GM19035 (cell line): Measurements from ENCODE around the gene SDCCAG8.

Experiments
- ATAC-seq: cut with Tn5 transposase; IDR thresholded peaks from one replicate; pipeline ENCODE4 v1.9.1; 2021; ENCODE audit not compliant: unreplicated experiment

Gene SDCCAG8

GRCh38 chr1:243415663-243416408, 160.0 kb downstream of the SDCCAG8 start:
- no peak for ATAC-seq

GRCh38 chr1:243416495-243416894, 160.7 kb downstream of the SDCCAG8 start:
- ATAC-seq = peak; percentile 77

- ATAC-seq = no peak
Observed at GRCh38 chr1:243420016-243420945, 164.4 kb downstream of the SDCCAG8 start.

DNA sequence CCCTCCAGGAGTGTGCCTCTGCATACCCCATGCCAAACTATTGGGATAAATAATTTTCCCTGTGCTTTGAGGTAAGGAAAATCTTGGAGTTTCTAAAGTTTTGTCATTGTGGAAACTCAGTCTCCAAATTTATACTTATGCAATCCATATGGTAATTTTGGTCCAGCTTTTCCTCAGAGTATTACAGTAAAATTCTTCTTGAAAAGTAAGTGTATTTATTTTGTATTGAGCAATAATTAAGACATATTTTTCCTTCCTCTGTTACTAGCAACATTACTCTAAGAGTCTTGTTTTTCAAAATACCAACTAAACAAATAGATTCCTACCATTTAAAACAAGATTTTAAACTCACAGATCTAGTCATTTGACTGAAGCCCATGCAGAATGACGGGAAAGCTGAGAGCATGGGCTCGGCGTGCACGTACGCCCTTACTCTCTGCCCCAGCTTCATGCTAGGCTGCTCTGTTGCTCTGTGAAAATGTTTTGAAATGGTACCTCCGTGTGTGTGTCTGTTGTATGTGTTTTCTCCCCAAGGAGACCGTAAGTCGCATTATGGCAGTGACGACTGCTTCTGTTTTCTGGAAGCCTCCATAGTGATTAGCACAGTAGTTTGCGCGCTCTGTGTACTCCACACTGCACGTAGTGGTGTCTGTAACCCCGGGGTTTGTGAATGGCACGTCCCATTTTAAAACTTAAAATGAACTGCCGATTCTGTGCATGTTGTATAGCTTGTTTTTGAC, 165.3 kb downstream of the SDCCAG8 start:
- no peak for ATAC-seq

DNA sequence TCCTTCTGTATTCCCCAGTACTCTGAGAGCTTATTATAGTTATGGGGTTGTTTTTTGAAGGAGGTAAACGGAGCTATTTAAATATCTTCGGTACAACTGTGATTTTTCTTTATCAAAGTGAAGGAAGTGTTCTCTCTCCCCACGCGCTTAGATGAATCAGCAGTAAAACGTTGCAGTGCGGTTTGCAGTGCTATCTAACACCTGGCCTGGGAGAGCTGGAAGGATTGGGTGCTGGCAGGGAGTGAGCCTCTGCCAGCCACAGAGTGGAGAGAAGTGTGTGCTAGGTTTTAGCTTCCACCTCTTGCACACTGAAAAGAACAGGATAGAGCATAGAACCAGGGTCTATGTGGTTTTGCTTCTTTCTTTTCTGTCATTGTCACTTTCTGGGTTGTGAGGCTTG, 165.9 kb downstream of the SDCCAG8 start:
- ATAC-seq = no peak

DNA sequence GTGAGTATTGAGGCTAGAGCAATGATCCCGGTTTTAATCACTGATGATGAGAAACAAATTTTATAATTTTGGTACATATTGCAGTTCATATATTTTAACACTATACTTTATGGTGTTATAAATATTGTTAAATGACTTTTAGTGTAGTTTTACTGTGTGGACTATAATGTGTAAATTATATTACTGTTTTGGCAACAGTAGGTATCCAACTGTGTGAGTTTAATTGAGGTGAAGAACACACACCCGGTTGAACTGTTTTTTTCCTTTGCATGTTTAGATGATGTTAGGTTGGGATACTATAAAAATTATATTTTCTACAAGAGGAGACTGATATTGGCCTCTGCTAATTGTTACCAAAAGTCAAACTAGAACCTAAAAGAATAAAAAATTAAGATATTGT, 166.5 kb downstream of the SDCCAG8 start:
- no peak for ATAC-seq

DNA sequence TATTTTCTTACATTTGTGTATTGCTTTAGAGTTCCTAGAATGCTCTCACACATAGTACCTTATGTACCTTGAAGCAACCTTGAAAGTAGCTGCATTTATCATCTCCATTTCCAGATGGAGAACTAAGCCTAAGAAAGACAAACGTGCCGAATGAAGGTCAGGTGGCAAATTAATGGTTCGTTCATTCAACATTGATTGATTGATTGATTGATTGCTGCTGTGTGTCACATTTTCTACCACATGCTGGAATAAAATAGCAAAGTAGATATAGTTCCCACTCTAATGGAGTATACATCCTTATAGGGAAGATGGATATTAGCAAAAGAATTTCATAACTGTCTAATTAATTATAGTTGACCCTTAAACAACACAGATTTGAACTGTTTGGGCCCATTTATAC, 172.2 kb downstream of the SDCCAG8 start:
- ATAC-seq = no peak

DNA sequence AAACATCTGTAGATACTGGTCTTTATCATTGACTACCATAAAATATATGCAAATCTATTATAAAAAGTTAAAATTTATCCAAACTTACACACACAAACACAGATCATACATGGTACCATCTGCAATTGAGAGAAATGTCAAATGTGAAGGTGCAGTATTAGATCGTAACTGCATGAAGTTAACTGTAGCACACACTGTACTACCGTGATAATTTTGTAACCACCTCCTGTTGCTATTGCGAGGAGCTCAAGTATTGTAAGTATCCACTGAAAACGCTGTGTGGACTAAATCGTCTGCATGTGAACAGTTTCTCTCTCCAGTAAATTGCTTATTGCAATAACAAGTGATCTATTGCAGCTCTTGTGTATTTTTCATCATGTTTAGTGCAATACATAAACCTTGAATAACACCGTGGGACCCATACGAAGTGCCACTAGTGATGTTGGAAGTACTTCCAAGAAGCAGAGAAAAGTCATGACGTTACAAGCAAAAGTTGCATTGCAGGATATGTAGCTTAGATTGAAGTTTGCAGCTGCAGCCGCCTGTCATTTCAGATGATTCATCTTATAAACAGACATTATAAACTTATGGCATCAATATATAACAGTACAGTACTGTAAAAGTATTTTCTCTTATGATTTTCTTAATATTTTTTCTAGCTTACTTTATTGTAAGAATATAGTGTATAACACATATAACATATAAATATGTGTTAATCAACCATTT, 172.9 kb downstream of the SDCCAG8 start:
- no peak for ATAC-seq

DNA sequence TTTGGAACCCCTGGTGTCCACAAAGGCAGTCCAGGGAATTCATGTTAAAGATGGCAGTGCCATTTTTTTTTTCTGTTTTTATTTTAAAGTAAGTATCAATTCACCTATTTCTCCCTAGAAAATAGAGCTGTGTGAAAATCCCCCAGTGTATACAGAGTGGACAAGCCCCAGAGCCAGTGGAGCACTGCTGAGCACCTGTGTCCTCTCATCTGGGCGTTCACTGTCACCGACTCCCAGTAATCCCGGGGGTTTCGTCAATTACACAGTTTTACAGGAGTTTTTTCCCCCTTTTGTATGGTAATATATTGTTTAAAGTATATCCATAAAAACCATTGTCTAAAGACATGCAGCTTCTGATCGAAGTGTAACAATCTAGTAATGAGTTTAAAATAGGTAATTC, 175.8 kb downstream of the SDCCAG8 start:
- ATAC-seq = no peak

DNA sequence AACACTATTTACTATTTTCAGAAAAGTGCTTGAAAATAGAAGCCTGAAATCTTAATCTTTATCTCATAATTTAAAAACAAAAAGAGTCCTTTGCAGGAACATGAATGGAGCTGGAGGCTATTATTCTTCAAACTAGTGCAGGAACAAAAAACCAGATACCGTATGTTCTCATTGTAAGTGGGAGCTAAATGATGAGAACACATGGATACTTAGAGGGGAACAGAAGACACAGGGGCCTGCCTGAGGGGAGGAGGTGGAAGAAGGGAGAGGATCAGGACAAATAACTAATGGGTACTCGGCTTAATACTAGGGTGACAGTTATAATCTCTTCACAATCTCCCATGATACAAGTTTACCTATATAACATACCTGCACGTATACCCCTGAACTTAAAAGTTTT, 176.3 kb downstream of the SDCCAG8 start:
- no peak for ATAC-seq

GRCh38 chr1:243433737-243434370, 178.0 kb downstream of the SDCCAG8 start:
- no peak for ATAC-seq

DNA sequence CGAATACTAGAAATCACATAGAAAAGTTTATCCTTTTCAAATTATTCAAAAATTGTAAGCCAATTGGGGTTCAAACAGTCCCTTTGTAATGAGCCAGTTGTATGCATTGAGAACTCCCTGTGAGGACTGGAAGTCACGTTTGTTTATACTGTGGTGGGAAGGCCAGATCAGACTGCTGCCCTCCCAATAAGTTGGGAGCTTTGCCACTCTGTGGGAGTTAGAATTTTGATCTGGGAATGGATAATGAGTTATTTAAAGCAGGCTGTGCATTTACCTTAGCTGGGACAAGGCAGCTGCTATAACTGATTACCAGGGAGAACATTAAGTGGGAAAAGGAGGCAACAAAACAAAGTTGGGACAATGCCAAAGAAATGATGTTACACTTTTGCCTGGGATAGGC, 178.8 kb downstream of the SDCCAG8 start:
- no peak for ATAC-seq

- no peak for ATAC-seq
Observed at GRCh38 chr1:243435836-243436235, 180.0 kb downstream of the SDCCAG8 start.

- no peak for ATAC-seq
Observed at GRCh38 chr1:243438146-243438545, 182.3 kb downstream of the SDCCAG8 start.

DNA sequence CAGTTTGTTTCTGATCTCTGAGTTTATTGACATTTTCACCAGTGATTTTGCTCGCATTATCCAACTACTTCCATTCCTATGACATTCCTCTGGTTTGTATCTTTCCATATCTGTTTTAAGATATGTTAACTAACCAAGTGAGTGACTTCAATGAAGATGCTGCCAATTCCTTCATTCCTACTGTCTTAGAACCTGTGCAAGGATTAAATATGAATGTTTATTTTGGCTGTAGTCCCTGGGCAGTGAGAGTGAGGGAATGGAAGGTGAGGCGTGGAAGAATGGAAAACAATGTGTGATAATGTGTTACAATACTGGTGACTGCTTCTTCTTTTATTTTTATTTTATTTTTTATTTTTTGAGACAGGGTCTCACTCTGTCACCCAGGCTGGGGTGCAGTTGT, 183.0 kb downstream of the SDCCAG8 start:
- no peak for ATAC-seq

GRCh38 chr1:243440406-243440805, 184.6 kb downstream of the SDCCAG8 start:
- no peak for ATAC-seq

GRCh38 chr1:243441601-243442000, 185.8 kb downstream of the SDCCAG8 start:
- no peak for ATAC-seq

- ATAC-seq = no peak
Observed at GRCh38 chr1:243443557-243443956, 187.7 kb downstream of the SDCCAG8 start.

DNA sequence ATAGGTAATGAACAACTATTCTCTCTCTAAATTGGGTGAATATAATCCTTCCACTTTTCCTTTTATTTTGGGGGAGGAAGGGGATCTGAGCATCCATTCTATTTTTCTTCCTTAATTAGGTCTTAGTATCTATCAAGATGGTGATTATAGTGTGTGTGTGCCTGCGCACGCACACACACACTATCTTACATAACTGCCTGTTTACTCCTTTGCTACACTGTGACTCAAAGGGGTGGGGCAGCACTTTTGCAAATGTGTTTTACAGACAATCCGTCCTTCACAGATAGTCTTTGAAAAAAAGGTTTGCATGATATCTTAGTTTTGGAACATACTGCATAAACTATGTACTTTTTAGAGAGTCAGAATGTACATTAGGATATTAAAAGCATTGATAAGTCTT, 191.5 kb downstream of the SDCCAG8 start:
- no peak for ATAC-seq

DNA sequence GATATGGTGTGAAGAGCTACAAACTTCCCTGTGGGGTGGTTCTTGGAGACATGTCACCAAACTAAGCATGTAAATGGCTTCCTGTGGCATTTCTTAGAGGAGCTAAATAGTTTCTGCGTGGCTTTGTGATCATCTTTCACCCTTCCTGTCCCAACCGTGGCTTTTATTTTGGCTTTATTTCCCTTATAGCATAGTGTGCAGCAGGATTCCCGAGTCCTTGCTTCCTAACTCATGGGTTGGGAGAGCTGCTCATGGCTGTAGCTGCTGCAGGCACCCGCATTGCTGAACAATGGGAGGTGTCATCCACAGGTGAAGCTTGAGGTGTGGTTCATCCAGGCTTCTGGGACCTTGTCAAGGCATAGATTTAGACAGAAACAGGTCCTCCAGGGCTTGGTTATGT, 192.0 kb downstream of the SDCCAG8 start:
- no peak for ATAC-seq
